H9 (cell line): ENCODE measurements around the gene RELCH. TPM values are rescaled to one million over a fixed set of nuclear protein-coding genes. Genes with fewer than 3 reads are reported as not detected.
A peak's percentile ranks its signal among the peaks of the same experiment; 100 is the strongest.

ENCODE experiments used
- DNase-seq: peaks from one replicate; pipeline ENCODE4 v3.0.0-alpha.2; 2017
- H2AFZ ChIP-seq: one replicate; pipeline ENCODE4 v1.6.1; 2013; ENCODE audit warnings: mild to moderate bottlenecking, low read length, control low read depth, moderate library complexity
- H2AK5ac ChIP-seq: 2 replicates; pipeline ENCODE4 v1.6.1; 2013; ENCODE audit warnings: low read length, control low read depth, mixed read lengths; ENCODE audit not compliant: insufficient read length
- H2BK120ac ChIP-seq: one replicate; pipeline ENCODE4 v1.6.1; 2013; ENCODE audit warnings: low read depth, mild to moderate bottlenecking, low read length, control low read depth, inconsistent platforms; ENCODE audit not compliant: poor library complexity, severe bottlenecking
- H2BK12ac ChIP-seq: 2 replicates; pipeline ENCODE4 v1.6.1; 2013; ENCODE audit warnings: low read length, control low read depth, mixed read lengths, low read depth; ENCODE audit not compliant: insufficient read length
- H2BK15ac ChIP-seq: 2 replicates; pipeline ENCODE4 v1.6.1; 2013; ENCODE audit warnings: low read depth, low read length, control low read depth
- H2BK20ac ChIP-seq: one replicate; pipeline ENCODE4 v1.6.1; 2013; ENCODE audit warnings: low read depth, mild to moderate bottlenecking, low read length, control low read depth, inconsistent platforms; ENCODE audit not compliant: poor library complexity, severe bottlenecking
- H2BK5ac ChIP-seq: 2 replicates; pipeline ENCODE4 v1.6.1; 2013; ENCODE audit warnings: low read length, control low read depth, mixed read lengths; ENCODE audit not compliant: insufficient read length
- H3K14ac ChIP-seq: 2 replicates; pipeline ENCODE4 v1.6.1; 2013; ENCODE audit warnings: low read length, control low read depth; ENCODE audit not compliant: insufficient read depth
- H3K18ac ChIP-seq: 2 replicates; pipeline ENCODE4 v1.6.1; 2013; ENCODE audit warnings: low read depth, mild to moderate bottlenecking, mixed read lengths, low read length, control low read depth; ENCODE audit not compliant: insufficient read length
- H3K23ac ChIP-seq: 2 replicates; pipeline ENCODE4 v1.6.1; 2013; ENCODE audit warnings: low read length, control low read depth, mixed read lengths, low read depth; ENCODE audit not compliant: insufficient read length
- H3K23me2 ChIP-seq: 2 replicates; pipeline ENCODE4 v1.6.1; 2013; ENCODE audit warnings: low read depth, mild to moderate bottlenecking, mixed read lengths, low read length, control low read depth; ENCODE audit not compliant: insufficient read length, poor library complexity, severe bottlenecking
- H3K27ac ChIP-seq: 2 replicates; pipeline ENCODE4 v1.5.1; 2013; ENCODE audit warnings: low read length, control low read depth, mixed read lengths, low read depth; ENCODE audit not compliant: insufficient read length
- H3K27me3 ChIP-seq: 2 replicates; pipeline ENCODE4 v1.6.1; 2013; ENCODE audit warnings: low read length, control low read depth, inconsistent platforms; ENCODE audit not compliant: insufficient read depth
- H3K4ac ChIP-seq: 2 replicates; pipeline ENCODE4 v1.6.1; 2013; ENCODE audit warnings: low read depth, mild to moderate bottlenecking, control low read depth, inconsistent platforms, low read length, moderate library complexity
- H3K4me1 ChIP-seq: 2 replicates; pipeline ENCODE4 v1.6.1; 2013; ENCODE audit warnings: low read length, control low read depth, inconsistent platforms; ENCODE audit not compliant: insufficient read depth
- H3K4me2 ChIP-seq: 2 replicates; pipeline ENCODE4 v1.6.1; 2013; ENCODE audit warnings: low read length, control low read depth, mixed read lengths; ENCODE audit not compliant: insufficient read length, insufficient read depth
- H3K56ac ChIP-seq: 2 replicates; pipeline ENCODE4 v1.6.1; 2013; ENCODE audit warnings: low read depth, mild to moderate bottlenecking, mixed read lengths, low read length, control low read depth; ENCODE audit not compliant: insufficient read length
- H3K79me1 ChIP-seq: 2 replicates; pipeline ENCODE4 v1.6.1; 2013; ENCODE audit warnings: low read depth, mild to moderate bottlenecking, moderate library complexity, low read length, control low read depth, inconsistent platforms; ENCODE audit not compliant: insufficient read depth, poor library complexity, severe bottlenecking
- H3K79me2 ChIP-seq: 2 replicates; pipeline ENCODE4 v1.6.1; 2013; ENCODE audit warnings: low read length, control low read depth, inconsistent platforms; ENCODE audit not compliant: insufficient read depth
- H3K9ac ChIP-seq: 2 replicates; pipeline ENCODE4 v1.6.1; 2013; ENCODE audit warnings: low read length, control low read depth, mixed read lengths; ENCODE audit not compliant: insufficient read length; ENCODE audit errors: extremely low read depth
- H3K9me3 ChIP-seq: one replicate; pipeline ENCODE4 v1.6.1; 2013; ENCODE audit warnings: low read depth, low read length, inconsistent platforms; ENCODE audit not compliant: control insufficient read depth
- H3T11ph ChIP-seq: one replicate; pipeline ENCODE4 v1.6.1; 2013; ENCODE audit warnings: mild to moderate bottlenecking, low read length, control low read depth, inconsistent platforms
- H4K20me1 ChIP-seq: one replicate; pipeline ENCODE4 v1.6.1; 2013; ENCODE audit not compliant: control insufficient read depth, insufficient read length, insufficient read depth
- H4K5ac ChIP-seq: 2 replicates; pipeline ENCODE4 v1.6.1; 2013; ENCODE audit warnings: low read depth, mild to moderate bottlenecking, mixed read lengths, low read length, control low read depth; ENCODE audit not compliant: insufficient read length
- H4K8ac ChIP-seq: replicated peaks from 2 replicates; pipeline ENCODE4 v1.6.1; 2013; ENCODE audit warnings: low read length, control low read depth, mixed read lengths, low read depth; ENCODE audit not compliant: insufficient read length
- H4K91ac ChIP-seq: 2 replicates; pipeline ENCODE4 v1.6.1; 2013; ENCODE audit warnings: low read depth, mild to moderate bottlenecking, moderate library complexity, mixed read lengths, low read length, control low read depth; ENCODE audit not compliant: insufficient read length
- H3K27ac Mint-ChIP-seq, 3 experiments: 2 replicates in 2 of 3; 3 replicates in 1 of 3; pipeline ENCODE4 v1.8.0; 2020 to 2021; ENCODE audit warnings: mixed read lengths in 3 of 3, mild to moderate bottlenecking in 1 of 3, moderate library complexity in 1 of 3
- H3K27me3 Mint-ChIP-seq: 2 replicates; pipeline ENCODE4 v1.8.0; 2021; ENCODE audit warnings: low read depth, mild to moderate bottlenecking, moderate library complexity, mixed read lengths
- H3K36me3 Mint-ChIP-seq, 3 experiments: 2 replicates in 2 of 3; 3 replicates in 1 of 3; pipeline ENCODE4 v1.8.0; 2020 to 2021; ENCODE audit warnings: low read depth in 3 of 3, mixed read lengths in 3 of 3; ENCODE audit not compliant: insufficient read depth in 1 of 3
- H3K4me1 Mint-ChIP-seq, 2 experiments: 2 replicates each; pipeline ENCODE4 v1.8.0; 2020; ENCODE audit warnings: mixed read lengths in 2 of 2
- H3K4me3 Mint-ChIP-seq, 2 experiments: 2 replicates in 1 of 2; 3 replicates in 1 of 2; pipeline ENCODE4 v1.8.0; 2020 to 2021; ENCODE audit warnings: mild to moderate bottlenecking in 2 of 2, mixed read lengths in 2 of 2, moderate library complexity in 1 of 2
- H3K9me3 Mint-ChIP-seq, 2 experiments: 2 replicates in 1 of 2; 3 replicates in 1 of 2; pipeline ENCODE4 v1.8.0; 2020; ENCODE audit warnings: mild to moderate bottlenecking in 2 of 2, mixed read lengths in 2 of 2, moderate library complexity in 1 of 2
- CTCF ChIP-seq: fragments of 200-600 bp; sonication (generic); conservative IDR thresholded peaks from 3 replicates; pipeline ENCODE4 v1.8.0; 2021; ENCODE audit warnings: antibody characterized with exemption, mild to moderate bottlenecking
- WGBS: extraction: QIAGEN DNeasy Blood & Tissue Kit; methylation state at CpG from one replicate; pipeline ENCODE4 v1.1.7; 2013; ENCODE audit warnings: missing lambda C conversion rate, low lambda C conversion rate, mixed read lengths; ENCODE audit not compliant: insufficient read length; ENCODE audit errors: extremely low coverage; 5-methylcytosine and 5-hydroxymethylcytosine counted together
- total RNA-seq: library from RNA; stranded (reverse); gene quantifications from 2 replicates; pipeline ENCODE4 v1.2.1, GENCODE V29; 2021

Gene RELCH
- total RNA-seq, 1 experiment from 2014 or later: 32.3 TPM

GRCh38 chr18:62152844-62153243, 34.2 kb upstream of the RELCH start:
- peaks cover 2% of the 10 kb centered on the region; the same call in 1 of the 2 replicates for H3K4me1 ChIP-seq
- H3K27me3 Mint-ChIP-seq: no peaks in the 10 kb centered on the region
- no CpG with 5 or more reads among the region's 1 CpG for WGBS

More at GRCh38 chr18:62152844-62153243, 34.2 kb upstream of the RELCH start:
- H4K5ac ChIP-seq: no peak overlapping the region
- no peak overlapping the region for H4K91ac ChIP-seq
- H2BK5ac ChIP-seq: no peak overlapping the region
- no peak overlapping the region for H3K4me2 ChIP-seq
- H3K79me2 ChIP-seq: no peaks in the 10 kb centered on the region
- TF ChIP-seq CTCF: no peak
- Mint-ChIP-seq H3K4me3 (no peak overlapping the region), H3K9me3 (no peaks in the 10 kb centered on the region), H3K36me3 (peaks cover 0 to 11% (median 0%) of the 10 kb centered on the region in 3 experiments; a peak in 2 of 7 replicates), H3K4me1 (peaks cover 5 to 6% of the 10 kb centered on the region in 2 experiments), H3K27ac (peak overlapping the region in 1 of 3 experiments; percentile 3; a peak in 1 of 7 replicates)
- H3K27ac ChIP-seq: no peak overlapping the region
- no peak overlapping the region for H3K18ac ChIP-seq
- H3K23ac ChIP-seq: no peak overlapping the region
- no peak overlapping the region for H2BK20ac ChIP-seq
- H2AFZ ChIP-seq: no peak overlapping the region
- H3K27me3 ChIP-seq: no peaks in the 10 kb centered on the region
- no peak overlapping the region for H3K9ac ChIP-seq
- H3K9me3 ChIP-seq: no peaks in the 10 kb centered on the region
- no peaks in the 10 kb centered on the region for H3K79me1 ChIP-seq
- DNase-seq: no peak
- no peaks in the 10 kb centered on the region for H3K23me2 ChIP-seq
- H4K20me1 ChIP-seq: no peaks in the 10 kb centered on the region
- H2AK5ac ChIP-seq: no peak overlapping the region
- H3T11ph ChIP-seq: no peak overlapping the region
- H2BK120ac ChIP-seq: no peak overlapping the region
- no peak overlapping the region for H2BK15ac ChIP-seq
- H3K56ac ChIP-seq: no peak overlapping the region
- no peak overlapping the region for H3K14ac ChIP-seq
- no peak overlapping the region for H4K8ac ChIP-seq
- no peak overlapping the region for H2BK12ac ChIP-seq
- H3K4ac ChIP-seq: no peak overlapping the region
